Activated naive CD4-positive, alpha-beta T cell treated with anti-CD3 and anti-CD28 coated beads for 36 hours (primary cell): ENCODE data around the gene AAGAB. TPM values are rescaled to one million over a fixed set of nuclear protein-coding genes. Genes with fewer than 3 reads are reported as not detected.
"Not testable (repeated sequence)": the region's sequence is repeated elsewhere in the genome, so short reads cannot be mapped to it uniquely, and the experiment has no call there.

Experiments
- CTCF ChIA-PET: fragments of 350-600 bp; sonication (Branson Sonifier 250); formaldehyde crosslinking; loops from one replicate; lab custom pipeline; 2021; ENCODE audit warnings: antibody characterized with exemption; lab: Charles Lee
- DNase-seq: peaks from one replicate; pipeline ENCODE4 v3.0.0-alpha.2; 2020
- H3K27ac Mint-ChIP-seq: one replicate; pipeline ENCODE4 v1.8.0; 2021; ENCODE audit warnings: mild to moderate bottlenecking, mixed read lengths
- H3K27me3 Mint-ChIP-seq: one replicate; pipeline ENCODE4 v1.8.0; 2021; ENCODE audit warnings: low read depth, mixed read lengths
- H3K36me3 Mint-ChIP-seq: one replicate; pipeline ENCODE4 v1.8.0; 2021; ENCODE audit warnings: low read depth, mixed read lengths
- H3K4me1 Mint-ChIP-seq: one replicate; pipeline ENCODE4 v1.8.0; 2021; ENCODE audit warnings: low read depth, mixed read lengths
- H3K4me3 Mint-ChIP-seq: one replicate; pipeline ENCODE4 v1.8.0; 2021; ENCODE audit warnings: mild to moderate bottlenecking, moderate library complexity, mixed read lengths
- H3K9me3 Mint-ChIP-seq: one replicate; pipeline ENCODE4 v1.8.0; 2021; ENCODE audit warnings: mixed read lengths
- intact Hi-C: fragments of 100-400 bp; cut with micrococcal nuclease; formaldehyde crosslinking; loops from one replicate; pipeline ENCODE4 v1.15.1; 2023
- total RNA-seq, 2 experiments: library from RNA; stranded (reverse); gene quantifications; one replicate each; pipeline ENCODE4 v1.2.3, GENCODE V29; 2021

Gene AAGAB, protein sequence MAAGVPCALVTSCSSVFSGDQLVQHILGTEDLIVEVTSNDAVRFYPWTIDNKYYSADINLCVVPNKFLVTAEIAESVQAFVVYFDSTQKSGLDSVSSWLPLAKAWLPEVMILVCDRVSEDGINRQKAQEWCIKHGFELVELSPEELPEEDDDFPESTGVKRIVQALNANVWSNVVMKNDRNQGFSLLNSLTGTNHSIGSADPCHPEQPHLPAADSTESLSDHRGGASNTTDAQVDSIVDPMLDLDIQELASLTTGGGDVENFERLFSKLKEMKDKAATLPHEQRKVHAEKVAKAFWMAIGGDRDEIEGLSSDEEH
- 10 to 100 TPM; 47.2 to 48.8 TPM for total RNA-seq

DNA sequence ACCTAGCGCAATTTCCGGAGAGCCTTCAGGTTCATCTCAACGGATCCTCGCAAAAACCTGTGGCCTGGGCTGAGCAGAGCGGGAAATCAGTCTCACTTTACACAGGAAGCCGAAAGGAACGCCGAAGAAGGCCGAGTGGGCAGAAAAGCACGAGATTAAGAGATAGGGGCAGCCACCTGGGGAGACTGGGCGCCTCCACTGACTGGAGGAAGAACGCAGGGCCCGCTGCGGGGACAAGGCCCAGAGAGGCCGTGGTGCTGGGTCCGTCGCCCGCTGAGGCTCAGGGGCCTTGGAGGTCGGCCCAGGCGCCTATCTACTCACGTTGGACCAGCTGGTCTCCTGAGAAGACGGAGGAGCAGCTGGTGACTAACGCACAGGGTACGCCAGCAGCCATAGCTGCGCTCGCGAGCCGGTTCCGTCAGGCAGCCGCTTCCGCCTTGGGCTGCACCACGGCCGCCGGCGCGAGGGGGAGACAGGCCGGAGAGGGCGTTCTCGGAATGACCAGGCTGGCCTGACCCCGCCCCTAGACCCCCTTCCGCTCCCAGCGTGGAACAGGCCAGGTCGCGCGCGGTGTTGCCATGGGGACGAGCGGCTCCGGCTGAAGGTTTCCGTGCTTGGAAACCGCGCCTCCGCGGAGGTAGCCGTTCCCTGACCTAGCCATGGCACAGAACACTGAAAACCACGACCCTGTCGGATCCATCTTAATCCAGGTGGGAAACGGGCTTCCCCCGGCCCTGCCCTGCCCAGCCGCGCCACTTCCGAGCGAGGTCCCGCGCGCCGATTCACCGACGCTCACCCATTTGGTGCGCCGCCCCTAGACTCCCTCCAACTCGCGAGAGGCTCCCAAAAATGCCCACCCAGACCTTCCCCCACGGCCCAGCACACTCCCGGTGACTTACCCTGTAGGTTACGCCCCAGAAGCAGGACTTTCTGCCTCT is at the start of gene AAGAB, which contains the start of gene IQCH:
Gene AAGAB (minus strand): TSS at position 424 of the 938 bp plus-strand sequence. CDS start 30 bp downstream, at position 394.
Gene IQCH (plus strand): TSS at position 549 of the 938 bp plus-strand sequence. CDS start 111 bp downstream, at position 660.
- peaks cover 3% of the 10 kb centered on the region for H3K36me3 Mint-ChIP-seq
- peak; percentile 97 for DNase-seq
- H3K4me3 Mint-ChIP-seq, result peak within 1 kb of the TSS; percentile 100
- peak within 1 kb of the TSS; percentile 96 for H3K27ac Mint-ChIP-seq
- no peaks in the 10 kb centered on the region for H3K9me3 Mint-ChIP-seq
- intact Hi-C loops, result loop anchor here (1.0 to 10.0 kb wide), 3 partner anchors 13 to 800 kb away; partner anchors contain the start of gene PIAS1
- H3K27me3 Mint-ChIP-seq, result no peaks in the 10 kb centered on the region
- CTCF ChIA-PET, result interaction anchor here (0.5 to 0.8 kb wide), 2 partner anchors 14 to 285 kb away, joined by 3 to 4 read pairs; no protein-coding TSS in a partner anchor
- H3K4me1 Mint-ChIP-seq, result peaks cover 38% of the 10 kb centered on the region

DNA sequence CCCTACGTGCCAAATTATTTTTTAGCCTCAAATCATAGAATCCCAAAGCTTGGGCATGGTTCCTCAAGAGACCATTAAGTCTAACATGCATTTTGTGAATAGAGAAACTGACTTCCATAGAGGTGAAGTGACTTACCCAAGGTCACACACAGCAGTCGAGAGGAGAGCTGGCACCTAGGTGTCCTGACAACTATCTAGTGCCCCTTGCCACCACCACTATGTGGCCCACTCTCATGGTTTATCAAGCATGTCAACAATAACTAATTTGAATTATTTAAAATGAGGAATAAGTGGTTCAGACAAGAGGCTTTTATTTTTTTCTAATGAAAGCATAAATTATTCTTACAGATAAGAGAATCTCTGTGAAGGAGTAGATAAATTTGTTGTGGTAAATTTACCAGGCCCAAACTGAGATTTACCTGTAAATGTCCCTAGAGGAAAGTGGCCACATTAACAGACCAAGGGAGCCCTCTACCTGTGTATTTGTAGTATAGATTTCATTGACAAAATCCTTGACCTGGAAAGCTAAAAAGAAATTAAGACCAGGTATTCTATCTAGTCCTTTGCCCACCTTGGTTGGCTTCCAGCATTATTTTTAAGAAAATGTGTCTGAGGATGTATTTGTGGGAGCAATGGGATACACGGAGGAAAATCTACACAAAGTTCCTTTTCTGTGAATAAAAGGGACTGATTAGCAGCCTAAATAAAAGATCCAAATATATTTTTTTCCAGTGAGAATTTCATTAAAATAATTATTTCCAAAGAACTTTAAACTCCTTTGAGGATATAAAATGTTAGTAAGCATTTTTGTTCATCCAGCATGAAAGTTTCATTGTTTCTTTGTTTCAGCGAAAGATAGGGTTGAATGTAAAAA is 49.3 kb upstream of the AAGAB start:
- H3K4me3 Mint-ChIP-seq, result no peak overlapping the region
- CTCF ChIA-PET, result interaction anchor here (0.6 to 3.7 kb wide), 15 partner anchors 8 to 401 kb away, joined by 3 to 44 read pairs (median 4); no protein-coding TSS in a partner anchor
- intact Hi-C loops, result loop anchor here (1.0 to 5.0 kb wide), 3 partner anchors 62 to 357 kb away; partner anchors contain the start of gene SMAD3
- peaks cover 15% of the 10 kb centered on the region for H3K4me1 Mint-ChIP-seq
- peak; percentile 41 for DNase-seq
- no peaks in the 10 kb centered on the region for H3K27me3 Mint-ChIP-seq
- no peaks in the 10 kb centered on the region for H3K36me3 Mint-ChIP-seq
- H3K9me3 Mint-ChIP-seq, result no peaks in the 10 kb centered on the region
- no peak overlapping the region for H3K27ac Mint-ChIP-seq

DNA sequence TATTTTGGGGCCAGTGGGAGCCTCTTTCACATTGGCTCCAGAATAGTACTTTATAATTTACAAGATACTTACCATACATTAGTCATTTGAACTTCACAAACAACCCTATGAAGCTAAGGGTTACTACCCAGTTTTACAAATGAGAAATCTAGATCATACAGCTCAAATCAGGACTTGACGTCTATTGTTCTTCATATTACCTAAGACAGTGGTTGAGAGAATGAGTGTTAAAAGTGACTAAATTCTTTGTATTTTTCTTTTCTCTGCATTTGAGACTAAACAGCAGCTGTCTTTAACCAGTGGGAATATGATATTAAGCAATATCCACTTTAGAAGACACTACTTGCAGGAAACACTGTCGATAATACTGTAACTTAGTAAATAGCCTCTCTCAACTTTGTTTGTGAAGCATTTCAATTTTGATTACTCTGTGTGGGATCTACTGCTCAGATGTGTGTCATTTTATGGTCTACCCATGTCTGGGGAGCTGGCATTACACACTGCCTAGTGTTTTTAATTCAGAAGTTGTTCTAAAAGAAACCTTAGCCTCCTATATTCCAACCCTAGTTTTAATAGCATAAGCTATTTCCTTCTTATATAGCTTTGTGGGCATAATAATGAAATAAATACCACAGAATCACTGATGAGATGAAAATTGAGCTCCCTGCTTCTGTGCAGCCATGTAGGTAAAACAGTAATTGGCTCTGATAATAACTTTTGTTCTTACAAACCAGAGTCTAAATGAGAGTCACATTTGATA is 46.0 kb upstream of the AAGAB start:
- no peaks in the 10 kb centered on the region for H3K36me3 Mint-ChIP-seq
- no peaks in the 10 kb centered on the region for H3K9me3 Mint-ChIP-seq
- CTCF ChIA-PET, result interaction anchor here (0.6 to 2.8 kb wide), 3 partner anchors 155 to 769 kb away, joined by 4 to 9 read pairs (median 5); no protein-coding TSS in a partner anchor
- no peaks in the 10 kb centered on the region for H3K4me1 Mint-ChIP-seq
- no peak overlapping the region for H3K27ac Mint-ChIP-seq
- DNase-seq, result no peak
- H3K4me3 Mint-ChIP-seq, result no peak overlapping the region
- no peaks in the 10 kb centered on the region for H3K27me3 Mint-ChIP-seq
- intact Hi-C loops, result loop anchor here (5.0 kb wide), 1 partner anchor 233 kb away; the partner anchor contains the start of gene SMAD3

DNA sequence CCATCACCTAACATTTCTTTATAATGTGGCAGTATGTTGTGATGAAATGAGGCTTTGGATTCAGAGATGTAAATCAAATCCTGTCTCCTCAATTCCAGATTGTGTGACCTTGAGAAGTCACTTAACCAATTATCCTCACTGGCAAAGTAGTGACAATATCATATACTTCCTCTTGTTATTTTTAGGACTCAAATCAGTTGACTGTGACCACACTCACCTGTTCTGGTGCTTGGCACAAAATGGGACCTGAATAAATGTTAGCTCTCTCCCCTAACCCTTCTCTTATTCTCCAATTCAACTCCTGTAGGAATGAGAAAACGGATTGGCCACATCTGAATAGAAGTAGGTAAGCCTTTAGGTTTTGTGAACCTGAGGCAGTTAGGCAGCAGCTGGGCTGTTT is 42.2 kb upstream of the AAGAB start:
- DNase-seq, result no peak
- Mint-ChIP-seq H3K9me3 (no peaks in the 10 kb centered on the region), H3K27ac (no peak overlapping the region), H3K4me3 (no peak overlapping the region), H3K27me3 (no peaks in the 10 kb centered on the region), H3K4me1 (no peaks in the 10 kb centered on the region), H3K36me3 (no peaks in the 10 kb centered on the region)
- intact Hi-C loops, result no loop called here
- CTCF ChIA-PET, result no interaction called here

DNA sequence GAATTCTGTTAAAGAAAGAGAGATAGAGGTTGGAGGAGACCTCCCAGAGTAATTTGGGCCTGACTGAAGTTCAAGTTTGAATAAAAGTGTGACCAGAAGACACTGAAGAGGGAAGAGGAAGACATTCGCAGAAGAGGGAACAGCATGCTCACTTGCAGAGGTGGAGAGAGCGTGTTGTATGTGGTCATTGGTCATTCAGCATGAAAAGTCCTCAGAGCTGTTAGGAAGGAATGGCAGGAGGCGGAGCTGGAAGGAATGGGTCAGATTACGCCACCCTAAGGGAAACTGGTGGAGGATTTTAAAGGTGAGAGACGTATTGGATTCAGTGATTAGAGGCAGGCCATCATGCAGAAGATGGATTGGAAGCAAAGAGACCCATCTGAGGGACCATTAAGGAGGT is 41.7 kb upstream of the AAGAB start:
- H3K36me3 Mint-ChIP-seq, result no peaks in the 10 kb centered on the region
- no peak for DNase-seq
- no peaks in the 10 kb centered on the region for H3K27me3 Mint-ChIP-seq
- intact Hi-C loops, result no loop called here
- no peaks in the 10 kb centered on the region for H3K4me1 Mint-ChIP-seq
- no peak overlapping the region for H3K4me3 Mint-ChIP-seq
- H3K9me3 Mint-ChIP-seq, result no peaks in the 10 kb centered on the region
- CTCF ChIA-PET, result interaction anchor here (1.6 kb wide), 1 partner anchor 8 kb away, joined by 9 read pairs; no protein-coding TSS in a partner anchor
- no peak overlapping the region for H3K27ac Mint-ChIP-seq

DNA sequence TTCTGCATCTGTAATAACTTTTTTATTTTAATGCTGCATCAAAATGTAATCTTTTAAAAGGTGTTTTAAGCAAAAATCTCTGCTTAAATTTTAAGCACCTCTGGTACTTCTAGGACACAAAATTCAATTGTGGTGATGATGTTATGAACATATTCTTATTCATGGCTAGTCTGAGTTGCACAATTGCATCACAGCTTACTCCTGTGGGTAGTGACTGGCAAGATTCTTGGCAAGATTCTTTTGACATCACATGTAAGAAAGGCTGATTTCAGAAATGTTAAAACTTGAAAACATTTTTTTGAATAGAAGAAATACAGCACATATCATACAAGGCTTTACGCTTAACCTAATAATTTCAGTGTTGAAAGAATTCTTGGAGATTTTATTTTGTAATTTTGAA is 35.9 kb upstream of the AAGAB start:
- Mint-ChIP-seq H3K36me3 (no peaks in the 10 kb centered on the region), H3K27me3 (no peaks in the 10 kb centered on the region), H3K4me1 (no peaks in the 10 kb centered on the region), H3K4me3 (no peak overlapping the region), H3K9me3 (peaks cover 3% of the 10 kb centered on the region), H3K27ac (no peak overlapping the region)
- intact Hi-C loops, result no loop called here
- CTCF ChIA-PET, result no interaction called here
- DNase-seq, result no peak

DNA sequence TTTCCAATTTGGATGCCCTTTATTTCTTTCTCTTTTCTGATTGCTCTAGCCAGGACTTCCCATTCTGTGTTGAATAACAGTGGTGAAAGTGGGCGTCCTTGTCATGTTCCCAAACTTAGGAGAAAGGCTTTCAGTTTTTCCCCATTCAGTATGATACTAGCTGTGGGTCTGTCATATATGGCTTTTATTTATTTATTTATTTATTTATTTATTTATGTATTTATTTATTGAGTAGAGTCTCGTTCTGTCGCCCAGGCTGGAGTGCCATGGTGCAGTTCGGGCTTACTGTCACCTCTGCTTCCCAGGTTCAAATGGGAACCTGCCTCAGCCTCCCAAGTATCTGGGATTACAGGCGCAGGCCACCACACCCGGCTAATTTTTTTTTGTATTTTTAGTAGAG is 31.9 kb upstream of the AAGAB start:
- H3K36me3 Mint-ChIP-seq, H3K4me3 Mint-ChIP-seq, H3K9me3 Mint-ChIP-seq, DNase-seq, H3K27me3 Mint-ChIP-seq, H3K27ac Mint-ChIP-seq, intact Hi-C loops, H3K4me1 Mint-ChIP-seq: not testable (repeated sequence)
- CTCF ChIA-PET, result interaction anchor here (0.6 kb wide), 1 partner anchor 375 kb away, joined by 3 read pairs; no protein-coding TSS in a partner anchor

DNA sequence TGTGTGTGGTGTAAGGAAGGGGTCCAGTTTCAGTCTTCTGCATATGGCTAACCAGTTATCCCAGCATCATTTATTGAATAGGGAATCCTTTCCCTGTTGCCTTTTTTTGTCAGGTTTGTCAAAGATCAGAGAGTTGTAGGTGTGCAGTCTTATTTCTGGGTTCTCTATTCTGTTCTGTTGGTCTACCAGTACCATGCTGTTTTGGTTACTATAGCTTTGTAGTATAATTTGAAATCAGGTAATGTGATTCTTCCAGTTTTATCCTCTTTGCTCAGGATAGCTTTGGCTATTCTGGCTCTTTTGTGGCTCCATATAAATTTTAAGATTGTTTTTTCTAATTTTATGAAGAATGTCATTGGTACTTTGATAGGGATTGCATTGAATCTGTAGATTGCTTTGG is 31.2 kb upstream of the AAGAB start:
- intact Hi-C loops, H3K36me3 Mint-ChIP-seq, DNase-seq, H3K4me1 Mint-ChIP-seq, H3K4me3 Mint-ChIP-seq, CTCF ChIA-PET, H3K27me3 Mint-ChIP-seq, H3K9me3 Mint-ChIP-seq, H3K27ac Mint-ChIP-seq: not testable (repeated sequence)

DNA sequence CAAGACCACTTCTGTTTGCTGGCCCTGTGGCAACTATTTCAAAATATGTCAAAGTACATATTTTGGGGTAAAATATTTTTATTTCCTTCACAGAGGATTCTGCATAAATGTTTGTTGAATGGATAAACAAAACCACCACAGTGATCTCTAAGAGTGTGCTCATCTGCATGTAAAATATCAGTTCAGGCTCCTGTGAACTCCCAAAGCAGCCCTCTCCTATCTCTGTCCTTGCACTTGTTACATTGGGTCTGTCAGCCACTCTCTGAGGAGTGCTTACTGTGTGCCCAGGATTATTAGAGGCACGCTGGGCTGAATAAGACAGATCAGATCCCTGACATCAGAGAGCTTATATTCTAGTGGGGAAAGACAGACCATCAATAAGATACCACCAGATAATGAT is 27.3 kb upstream of the AAGAB start:
- Mint-ChIP-seq H3K36me3 (no peaks in the 10 kb centered on the region), H3K4me1 (no peaks in the 10 kb centered on the region), H3K27me3 (no peaks in the 10 kb centered on the region), H3K9me3 (peaks cover 4% of the 10 kb centered on the region), H3K27ac (no peak overlapping the region), H3K4me3 (no peak overlapping the region)
- no peak for DNase-seq
- intact Hi-C loops, result no loop called here
- CTCF ChIA-PET, result no interaction called here

DNA sequence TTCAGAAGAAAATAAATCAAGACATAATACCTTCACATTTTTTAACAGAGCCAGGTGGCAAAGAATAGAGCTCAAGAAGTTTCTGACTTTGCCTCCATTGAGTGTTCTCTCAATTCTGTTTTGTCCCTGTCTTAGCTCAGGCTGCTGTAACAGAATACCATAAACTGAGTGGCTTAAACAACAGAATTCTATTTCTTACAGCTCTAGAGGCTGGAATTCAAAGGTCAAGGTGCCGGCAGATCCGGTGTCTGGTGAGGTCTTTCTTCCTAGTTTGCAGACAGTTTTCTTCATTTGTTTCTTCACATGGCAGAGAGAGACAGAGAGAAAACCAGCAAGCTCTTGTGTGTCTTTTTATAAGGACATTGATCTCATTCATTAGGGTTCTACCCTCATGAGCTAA is 25.8 kb upstream of the AAGAB start:
- H3K4me3 Mint-ChIP-seq, result no peak overlapping the region
- H3K9me3 Mint-ChIP-seq, result no peaks in the 10 kb centered on the region
- no peaks in the 10 kb centered on the region for H3K36me3 Mint-ChIP-seq
- intact Hi-C loops, result no loop called here
- no peak overlapping the region for H3K27ac Mint-ChIP-seq
- CTCF ChIA-PET, result no interaction called here
- H3K27me3 Mint-ChIP-seq, result no peaks in the 10 kb centered on the region
- no peaks in the 10 kb centered on the region for H3K4me1 Mint-ChIP-seq
- DNase-seq, result no peak

DNA sequence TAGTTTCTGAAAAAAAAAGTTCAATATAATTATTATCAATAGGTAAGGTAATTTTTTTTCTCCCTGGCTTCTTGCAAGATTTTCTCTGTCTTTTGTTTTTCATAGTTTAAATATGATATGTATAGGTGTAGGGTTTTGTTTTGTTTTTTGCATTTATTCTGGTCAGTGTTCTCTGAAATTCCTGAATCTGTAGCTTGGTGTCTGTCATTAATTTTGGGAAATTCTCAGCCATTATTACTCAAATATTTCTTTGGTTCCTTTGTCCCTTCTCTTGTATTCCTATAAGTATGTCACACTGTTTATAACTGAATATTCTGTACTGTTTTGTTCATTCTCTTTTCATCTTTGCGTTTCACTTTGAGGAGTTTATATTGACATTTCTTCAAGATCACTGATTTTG is 22.2 kb upstream of the AAGAB start:
- no peak overlapping the region for H3K27ac Mint-ChIP-seq
- no peak for DNase-seq
- no peaks in the 10 kb centered on the region for H3K27me3 Mint-ChIP-seq
- intact Hi-C loops, result no loop called here
- H3K36me3 Mint-ChIP-seq, result peaks cover 3% of the 10 kb centered on the region
- CTCF ChIA-PET, result no interaction called here
- no peak overlapping the region for H3K4me3 Mint-ChIP-seq
- peaks cover 12% of the 10 kb centered on the region for H3K9me3 Mint-ChIP-seq
- no peaks in the 10 kb centered on the region for H3K4me1 Mint-ChIP-seq
